ENCODE data around the gene TTYH3. TPM values are rescaled to one million over a fixed set of nuclear protein-coding genes. Genes with fewer than 3 reads are reported as not detected.
"Not testable (repeated sequence)": the region's sequence is repeated elsewhere in the genome, so short reads cannot be mapped to it uniquely, and the experiment has no call there.

The TTYH3 gene
- total RNA-seq, 6 experiments from 2014 or later = 10.3 to 59.3 (median 37.6) TPM

GRCh38 chr7:2689343-2689847 is 57.6 kb downstream of the TTYH3 start:
- H3K4me1 ChIP-seq = peaks cover 0 to 7% (median 0%) of the 10 kb centered on the region in 4 donors
- H3K9me3 ChIP-seq = no peaks in the 10 kb centered on the region
- no peak overlapping the region for H3K4me3 ChIP-seq
- DNase-seq (no peak), ATAC-seq (no peak)
- H3K36me3 ChIP-seq = no peaks in the 10 kb centered on the region
- 59% methylated on average over 5 of the region's 16 CpGs for WGBS (ENCODE audit: insufficient coverage, low coverage, low lambda C conversion rate, missing lambda C conversion rate)
- H3K27me3 ChIP-seq = peaks cover 0 to 13% of the 10 kb centered on the region in 2 donors
- no peak for TF ChIP-seq POLR2A (IDR thresholded peaks at IDR 0.05)
- TF ChIP-seq, protein P1, sequence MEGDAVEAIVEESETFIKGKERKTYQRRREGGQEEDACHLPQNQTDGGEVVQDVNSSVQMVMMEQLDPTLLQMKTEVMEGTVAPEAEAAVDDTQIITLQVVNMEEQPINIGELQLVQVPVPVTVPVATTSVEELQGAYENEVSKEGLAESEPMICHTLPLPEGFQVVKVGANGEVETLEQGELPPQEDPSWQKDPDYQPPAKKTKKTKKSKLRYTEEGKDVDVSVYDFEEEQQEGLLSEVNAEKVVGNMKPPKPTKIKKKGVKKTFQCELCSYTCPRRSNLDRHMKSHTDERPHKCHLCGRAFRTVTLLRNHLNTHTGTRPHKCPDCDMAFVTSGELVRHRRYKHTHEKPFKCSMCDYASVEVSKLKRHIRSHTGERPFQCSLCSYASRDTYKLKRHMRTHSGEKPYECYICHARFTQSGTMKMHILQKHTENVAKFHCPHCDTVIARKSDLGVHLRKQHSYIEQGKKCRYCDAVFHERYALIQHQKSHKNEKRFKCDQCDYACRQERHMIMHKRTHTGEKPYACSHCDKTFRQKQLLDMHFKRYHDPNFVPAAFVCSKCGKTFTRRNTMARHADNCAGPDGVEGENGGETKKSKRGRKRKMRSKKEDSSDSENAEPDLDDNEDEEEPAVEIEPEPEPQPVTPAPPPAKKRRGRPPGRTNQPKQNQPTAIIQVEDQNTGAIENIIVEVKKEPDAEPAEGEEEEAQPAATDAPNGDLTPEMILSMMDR (IDR thresholded peaks at IDR 0.05) = no peak
- no peak overlapping the region for H3K27ac ChIP-seq
- intact Hi-C loops (cut with DNase I) = loop anchor here (10.0 kb wide), 3 partner anchors 115 to 215 kb away; partner anchors contain the start of gene GRIFIN (in 2 of the 2)

GRCh38 chr7:2689951-2690705 is 58.3 kb downstream of the TTYH3 start:
- no peaks in the 10 kb centered on the region for H3K9me3 ChIP-seq
- H3K36me3 ChIP-seq = no peaks in the 10 kb centered on the region
- TF ChIP-seq, protein P1 (IDR thresholded peaks at IDR 0.05) = no peak
- TF ChIP-seq POLR2A (IDR thresholded peaks at IDR 0.05) = no peak
- H3K4me3 ChIP-seq = no peak overlapping the region
- WGBS (ENCODE audit: insufficient coverage, low coverage, low lambda C conversion rate, missing lambda C conversion rate) = 58% methylated on average over 11 of the region's 23 CpGs
- ATAC-seq (no peak), DNase-seq (no peak)
- intact Hi-C loops (cut with DNase I) = loop anchor here (10.0 kb wide), 3 partner anchors 115 to 215 kb away; partner anchors contain the start of gene GRIFIN (in 2 of the 2)
- peaks cover 0 to 13% of the 10 kb centered on the region in 2 donors for H3K27me3 ChIP-seq
- no peak overlapping the region for H3K27ac ChIP-seq
- peaks cover 0 to 7% (median 0%) of the 10 kb centered on the region in 4 donors for H3K4me1 ChIP-seq

GRCh38 chr7:2691011-2691707 is 59.4 kb downstream of the TTYH3 start:
- 57% methylated on average over 18 of the region's 18 CpGs for WGBS (ENCODE audit: insufficient coverage, low coverage, low lambda C conversion rate, missing lambda C conversion rate)
- H3K4me3 ChIP-seq = no peak overlapping the region
- H3K27me3 ChIP-seq = peaks cover 0 to 13% of the 10 kb centered on the region in 2 donors
- no peak for DNase-seq
- peaks cover 0 to 7% (median 0%) of the 10 kb centered on the region in 4 donors for H3K4me1 ChIP-seq
- peak in 1 of 4 donors; percentile 56 for ATAC-seq
- H3K27ac ChIP-seq = no peak overlapping the region
- no peaks in the 10 kb centered on the region for H3K36me3 ChIP-seq
- H3K9me3 ChIP-seq = no peaks in the 10 kb centered on the region
- intact Hi-C loops (cut with DNase I) = no loop called here
- TF ChIP-seq POLR2A (IDR thresholded peaks at IDR 0.05) = no peak
- TF ChIP-seq, protein P1 (IDR thresholded peaks at IDR 0.05) = no peak

GRCh38 chr7:2691932-2692439 is 60.2 kb downstream of the TTYH3 start:
- H3K36me3 ChIP-seq; H3K27ac ChIP-seq; H3K4me1 ChIP-seq; H3K4me3 ChIP-seq; H3K9me3 ChIP-seq; DNase-seq; intact Hi-C loops (cut with DNase I); ATAC-seq: not testable (repeated sequence)
- WGBS (ENCODE audit: insufficient coverage, low coverage, low lambda C conversion rate, missing lambda C conversion rate) = 84% methylated on average over 13 of the region's 23 CpGs
- peaks cover 0 to 13% of the 10 kb centered on the region in 2 donors for H3K27me3 ChIP-seq

Measured in right lobe of liver (tissue), 6 donors.